ENCODE results near the gene TRAPPC2L. TPM values are rescaled to one million over a fixed set of nuclear protein-coding genes. Genes with fewer than 3 reads are reported as not detected.

Gene TRAPPC2L
- total and polyA plus RNA-seq, 4 donors: 34.2 to 106 (median 48.5) TPM

- ATAC-seq (ENCODE audit: insufficient read depth, low FRiP score): no peak
- 81 to 95% methylated on average over 11 of the region's 11 CpGs for WGBS, 2 donors
These were observed 22.8 kb downstream of the TRAPPC2L start for GRCh38 chr16:88879788-88880055.

GRCh38 chr16:88880226-88881006 is 23.5 kb downstream of the TRAPPC2L start:
- Histone ChIP-seq H3K4me3 (no peak overlapping the region), H3K9ac (ENCODE audit: insufficient read depth in 1 of 2, low read length in 2 of 2) (no peak overlapping the region), H3K36me3 (ENCODE audit: control insufficient read depth in 4 of 4, insufficient read depth in 4 of 4, low read length in 4 of 4) (peaks cover 0 to 15% (median 0%) of the 10 kb centered on the region in 4 donors), H3K27ac (ENCODE audit: low read depth in 1 of 2, low read length in 1 of 2) (no peak overlapping the region), H3K27me3 (ENCODE audit: control insufficient read depth in 3 of 3, insufficient read depth in 3 of 3, low read length in 2 of 3) (peaks cover 0 to 6% (median 3%) of the 10 kb centered on the region in 3 donors), H3K9me3 (ENCODE audit: control insufficient read depth in 4 of 4, insufficient read depth in 3 of 4, low read length in 3 of 4) (peaks cover 0 to 5% (median 0%) of the 10 kb centered on the region in 4 donors), H3K4me1 (ENCODE audit: control insufficient read depth in 5 of 5, insufficient read depth in 5 of 5, low read length in 5 of 5) (peaks cover 0 to 15% (median 9%) of the 10 kb centered on the region in 5 donors)
- WGBS, 2 donors: 75 to 88% methylated on average over 36 of the region's 36 CpGs
- ATAC-seq (ENCODE audit: insufficient read depth, low FRiP score) (no peak), DNase-seq (no peak)
- TF ChIP-seq CTCF (IDR thresholded peaks at IDR 0.05; ENCODE audit: control extremely low read depth, extremely low read depth): no peak

More at GRCh38 chr16:88879788-88880055, 22.8 kb downstream of the TRAPPC2L start:
- Histone ChIP-seq H3K4me3 (no peak overlapping the region), H3K27ac (ENCODE audit: low read depth in 1 of 2, low read length in 1 of 2) (no peak overlapping the region), H3K9ac (ENCODE audit: insufficient read depth in 1 of 2, low read length in 2 of 2) (no peak overlapping the region), H3K9me3 (ENCODE audit: control insufficient read depth in 4 of 4, insufficient read depth in 3 of 4, low read length in 3 of 4) (peaks cover 0 to 5% (median 0%) of the 10 kb centered on the region in 4 donors), H3K36me3 (ENCODE audit: control insufficient read depth in 4 of 4, insufficient read depth in 4 of 4, low read length in 4 of 4) (peaks cover 0 to 11% (median 0%) of the 10 kb centered on the region in 4 donors), H3K4me1 (ENCODE audit: control insufficient read depth in 5 of 5, insufficient read depth in 5 of 5, low read length in 5 of 5) (peaks cover 0 to 15% (median 9%) of the 10 kb centered on the region in 5 donors), H3K27me3 (ENCODE audit: control insufficient read depth in 3 of 3, insufficient read depth in 3 of 3, low read length in 2 of 3) (peaks cover 0 to 6% (median 3%) of the 10 kb centered on the region in 3 donors)
- DNase-seq: no peak
- no peak for TF ChIP-seq CTCF (IDR thresholded peaks at IDR 0.05; ENCODE audit: control extremely low read depth, extremely low read depth)

GRCh38 chr16:88881007-88881615 is 24.2 kb downstream of the TRAPPC2L start:
- H3K4me1 ChIP-seq (ENCODE audit: control insufficient read depth in 5 of 5, insufficient read depth in 5 of 5, low read length in 5 of 5): peaks cover 0 to 19% (median 11%) of the 10 kb centered on the region in 5 donors
- peaks cover 0 to 15% (median 0%) of the 10 kb centered on the region in 4 donors for H3K36me3 ChIP-seq (ENCODE audit: control insufficient read depth in 4 of 4, insufficient read depth in 4 of 4, low read length in 4 of 4)
- ATAC-seq (ENCODE audit: insufficient read depth, low FRiP score) (no peak), DNase-seq (peak in 1 of 3 donors; percentile 29)
- H3K9me3 ChIP-seq (ENCODE audit: control insufficient read depth in 4 of 4, insufficient read depth in 3 of 4, low read length in 3 of 4): peaks cover 0 to 5% (median 0%) of the 10 kb centered on the region in 4 donors
- H3K27ac ChIP-seq (ENCODE audit: low read depth in 1 of 2, low read length in 1 of 2): no peak overlapping the region
- peaks cover 0 to 6% (median 3%) of the 10 kb centered on the region in 3 donors for H3K27me3 ChIP-seq (ENCODE audit: control insufficient read depth in 3 of 3, insufficient read depth in 3 of 3, low read length in 2 of 3)
- H3K4me3 ChIP-seq: no peak overlapping the region
- TF ChIP-seq CTCF (IDR thresholded peaks at IDR 0.05; ENCODE audit: control extremely low read depth, extremely low read depth): no peak
- WGBS, 2 donors: 72 to 85% methylated on average over 46 of the region's 46 CpGs
- no peak overlapping the region for H3K9ac ChIP-seq (ENCODE audit: insufficient read depth in 1 of 2, low read length in 2 of 2)

Measured in lung (tissue), 12 donors.